HL-60 (cell line): ENCODE data around the gene MRPL22.

Source experiments
- DNase-seq, 2 experiments: peaks; one replicate each; pipeline ENCODE4 v3.0.0-alpha.2; 2010 to 2020; ENCODE audit warnings: low read depth in 1 of 2, low spot score in 1 of 2
- H3K27ac ChIP-seq: fragments of 250-450 bp; sonication (Bioruptor Pico); replicated peaks from 2 replicates; pipeline ENCODE4 v1.5.1; 2020; ENCODE audit warnings: mild to moderate bottlenecking, moderate library complexity
- H3K27me3 ChIP-seq: fragments of 250-450 bp; sonication (Bioruptor Pico); 2 replicates; pipeline ENCODE4 v1.5.1; 2021; ENCODE audit warnings: mild to moderate bottlenecking, moderate library complexity; ENCODE audit not compliant: insufficient read depth, poor library complexity, severe bottlenecking
- H3K4me3 ChIP-seq: replicated peaks from 2 replicates; pipeline ENCODE4 v1.5.1; 2011; ENCODE audit warnings: mild to moderate bottlenecking, control low read depth, low read length; ENCODE audit not compliant: insufficient read depth
- CTCF ChIP-seq: IDR thresholded peaks from one replicate; pipeline ENCODE4 v1.5.1; 2011; ENCODE audit warnings: low read length, control low read depth, inconsistent platforms; ENCODE audit not compliant: insufficient read depth
- GABPA ChIP-seq: IDR thresholded peaks from 2 replicates; pipeline ENCODE4 v1.6.1; 2012; ENCODE audit warnings: low read depth
- POLR2AphosphoS5 ChIP-seq: IDR thresholded peaks from 2 replicates; pipeline ENCODE4 v1.6.1; 2012; ENCODE audit warnings: low read depth
- REST ChIP-seq: IDR thresholded peaks from 2 replicates; pipeline ENCODE4 v1.6.1; 2012; ENCODE audit warnings: low read depth; ENCODE audit not compliant: insufficient replicate concordance
- SPI1 ChIP-seq: IDR thresholded peaks from 2 replicates; pipeline ENCODE4 v1.6.1; 2012; ENCODE audit warnings: low read depth, mild to moderate bottlenecking, borderline replicate concordance

The MRPL22 gene

GRCh38 chr5:154966081-154966841 lies 25.4 kb downstream of the MRPL22 start:
- TF ChIP-seq REST, result no peak
- no peak for TF ChIP-seq POLR2AphosphoS5
- TF ChIP-seq SPI1, result no peak
- no peak overlapping the region for H3K27ac ChIP-seq
- DNase-seq, result no peak
- no peak overlapping the region for H3K4me3 ChIP-seq
- no peaks in the 10 kb centered on the region for H3K27me3 ChIP-seq

- no peak for TF ChIP-seq REST
- no peak for TF ChIP-seq CTCF
- no peak for TF ChIP-seq POLR2AphosphoS5
- no peak for TF ChIP-seq GABPA
- no peak for TF ChIP-seq SPI1
- no peak overlapping the region for H3K27ac ChIP-seq
- no peak overlapping the region for H3K4me3 ChIP-seq
- H3K27me3 ChIP-seq, result no peaks in the 10 kb centered on the region
- DNase-seq, result no peak
Measured at GRCh38 chr5:154966874-154967273, 26.0 kb downstream of the MRPL22 start.

GRCh38 chr5:154967421-154968024 lies 26.6 kb downstream of the MRPL22 start:
- no peak overlapping the region for H3K27ac ChIP-seq
- no peak overlapping the region for H3K4me3 ChIP-seq
- TF ChIP-seq CTCF (peak; percentile 1), POLR2AphosphoS5 (no peak)
- DNase-seq, result no peak
- H3K27me3 ChIP-seq, result no peaks in the 10 kb centered on the region

GRCh38 chr5:154968953-154969352 lies 28.1 kb downstream of the MRPL22 start:
- TF ChIP-seq POLR2AphosphoS5, result no peak
- no peak for TF ChIP-seq GABPA
- TF ChIP-seq REST, result no peak
- no peak for TF ChIP-seq CTCF
- no peak for TF ChIP-seq SPI1
- H3K4me3 ChIP-seq, result no peak overlapping the region

More at GRCh38 chr5:154968953-154969352, 28.1 kb downstream of the MRPL22 start:
- no peak overlapping the region for H3K27ac ChIP-seq
- DNase-seq, result no peak
- H3K27me3 ChIP-seq, result no peaks in the 10 kb centered on the region
